Tibial nerve (tissue), 4 donors: ENCODE data around the gene PLSCR3. TPM values are rescaled to one million over a fixed set of nuclear protein-coding genes. Genes with fewer than 3 reads are reported as not detected.

Experiments used
- DNase-seq, 2 donors: peaks; one replicate each; pipeline ENCODE4 v3.0.0-alpha.2; 2019; ENCODE audit warnings: low spot score in 2 of 2
- H3K27ac ChIP-seq, 4 donors: fragments of 200-600 bp; sonication (generic) in 3 of 4; one replicate each; pipeline ENCODE4 v1.5.1; 2017 to 2019; ENCODE audit warnings: mild to moderate bottlenecking in 1 of 4
- H3K27me3 ChIP-seq, 2 donors: fragments of 200-600 bp; sonication (generic) in 1 of 2; one replicate each; pipeline versions ENCODE4 v1.5.1 to v1.6.0; 2017 to 2019
- H3K36me3 ChIP-seq, 3 donors: fragments of 200-600 bp; sonication (generic); one replicate each; pipeline ENCODE4 v1.5.1; 2018 to 2019
- H3K4me1 ChIP-seq, 4 donors: fragments of 200-600 bp; sonication (generic) in 3 of 4; one replicate each; pipeline ENCODE4 v1.5.1; 2017 to 2019
- H3K4me3 ChIP-seq, 4 donors: fragments of 200-600 bp; sonication (generic) in 3 of 4; one replicate each; pipeline ENCODE4 v1.5.1; 2017 to 2019; ENCODE audit warnings: mild to moderate bottlenecking in 1 of 4, moderate library complexity in 1 of 4
- H3K9me3 ChIP-seq, 4 donors: fragments of 200-600 bp; sonication (generic) in 3 of 4; one replicate each; pipeline ENCODE4 v1.5.1; 2017 to 2019
- EP300 ChIP-seq, 2 donors: sonication (generic); formaldehyde crosslinking; IDR thresholded peaks; one replicate each; pipeline ENCODE4 v1.6.1; 2017; ENCODE audit warnings: antibody characterized with exemption in 2 of 2, mild to moderate bottlenecking in 1 of 2
- POLR2A ChIP-seq, 2 donors: fragments of 450-650 bp; IDR thresholded peaks; one replicate each; pipeline ENCODE4 v1.6.1; 2017; ENCODE audit warnings: antibody characterized with exemption in 2 of 2, mild to moderate bottlenecking in 2 of 2, moderate library complexity in 2 of 2
- WGBS, 2 donors: methylation state at CpG; one replicate each; pipeline ENCODE4 v1.1.5; 2018; 5-methylcytosine and 5-hydroxymethylcytosine counted together
- total RNA-seq, 4 donors: library from RNA; depleted of rRNA; stranded (reverse); fragments of >200 nt; gene quantifications; one replicate each; pipeline ENCODE4 v1.1.0, GENCODE V29; 2016
- TF ChIP-seq, protein P1 (sequence below), 5 experiments: fragments of 200-600 bp in 3 of 5; fragments of 450-650 bp in 2 of 5; sonication (generic) in 3 of 5; IDR thresholded peaks; one replicate each; pipeline ENCODE4 v1.5.1; 2016 to 2019; ENCODE audit warnings: antibody characterized with exemption in 5 of 5, mild to moderate bottlenecking in 3 of 5, moderate library complexity in 2 of 5

Gene PLSCR3
- total RNA-seq, 4 donors from 2014 or later = 28.7 to 55.5 (median 42.9) TPM

- H3K27me3 ChIP-seq = no peaks in the 10 kb centered on the region
- no peaks in the 10 kb centered on the region for H3K4me1 ChIP-seq
- no peak overlapping the region for H3K4me3 ChIP-seq
- TF ChIP-seq POLR2A (IDR thresholded peaks at IDR 0.05) = no peak
- TF ChIP-seq EP300 (IDR thresholded peaks at IDR 0.05) = no peak
- TF ChIP-seq, protein P1, sequence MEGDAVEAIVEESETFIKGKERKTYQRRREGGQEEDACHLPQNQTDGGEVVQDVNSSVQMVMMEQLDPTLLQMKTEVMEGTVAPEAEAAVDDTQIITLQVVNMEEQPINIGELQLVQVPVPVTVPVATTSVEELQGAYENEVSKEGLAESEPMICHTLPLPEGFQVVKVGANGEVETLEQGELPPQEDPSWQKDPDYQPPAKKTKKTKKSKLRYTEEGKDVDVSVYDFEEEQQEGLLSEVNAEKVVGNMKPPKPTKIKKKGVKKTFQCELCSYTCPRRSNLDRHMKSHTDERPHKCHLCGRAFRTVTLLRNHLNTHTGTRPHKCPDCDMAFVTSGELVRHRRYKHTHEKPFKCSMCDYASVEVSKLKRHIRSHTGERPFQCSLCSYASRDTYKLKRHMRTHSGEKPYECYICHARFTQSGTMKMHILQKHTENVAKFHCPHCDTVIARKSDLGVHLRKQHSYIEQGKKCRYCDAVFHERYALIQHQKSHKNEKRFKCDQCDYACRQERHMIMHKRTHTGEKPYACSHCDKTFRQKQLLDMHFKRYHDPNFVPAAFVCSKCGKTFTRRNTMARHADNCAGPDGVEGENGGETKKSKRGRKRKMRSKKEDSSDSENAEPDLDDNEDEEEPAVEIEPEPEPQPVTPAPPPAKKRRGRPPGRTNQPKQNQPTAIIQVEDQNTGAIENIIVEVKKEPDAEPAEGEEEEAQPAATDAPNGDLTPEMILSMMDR (IDR thresholded peaks at IDR 0.05) = no peak
- no peaks in the 10 kb centered on the region for H3K36me3 ChIP-seq
- 92 to 94% methylated on average over 27 to 29 of the region's 33 CpGs for WGBS, 2 donors
- no peak for DNase-seq
- H3K9me3 ChIP-seq = no peaks in the 10 kb centered on the region
- H3K27ac ChIP-seq = no peak overlapping the region
These were observed 32.0 kb upstream of the PLSCR3 start for GRCh38 chr17:7426203-7426863.

DNA sequence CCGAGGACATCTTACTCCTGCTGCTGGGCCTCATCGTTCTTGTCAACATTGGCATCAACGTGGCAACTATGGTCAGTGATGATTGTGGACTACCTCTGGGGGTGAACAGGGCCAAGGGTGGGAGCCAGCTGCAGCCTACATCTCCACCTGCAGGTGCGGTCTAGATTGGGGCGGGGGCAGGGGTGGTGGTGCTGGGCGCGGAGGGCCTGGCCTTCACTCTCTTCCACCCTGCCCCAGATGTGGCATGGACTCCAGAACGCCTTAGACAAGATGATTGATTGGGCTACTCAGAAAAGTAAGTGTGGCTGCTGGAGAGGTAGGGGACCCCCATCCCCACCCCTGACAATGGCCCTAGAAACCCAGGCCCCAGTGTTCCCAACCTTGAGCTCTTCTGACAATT, 31.4 kb upstream of the PLSCR3 start:
- 87 to 88% methylated on average over 8 of the region's 8 CpGs for WGBS, 2 donors

GRCh38 chr17:7425316-7425715, 31.0 kb upstream of the PLSCR3 start, which contains the start of gene SPEM2:
TSS of gene SPEM2 (plus strand) at chr17:7425616. CDS start at chr17:7425689, 73 bp downstream.
- Histone ChIP-seq H3K36me3 (no peaks in the 10 kb centered on the region), H3K9me3 (no peaks in the 10 kb centered on the region), H3K4me1 (no peaks in the 10 kb centered on the region), H3K27me3 (no peaks in the 10 kb centered on the region), H3K4me3 (no peak within 1 kb of the TSS), H3K27ac (no peak within 1 kb of the TSS)
- TF ChIP-seq, protein P1 (IDR thresholded peaks at IDR 0.05) = no peak
- TF ChIP-seq EP300 (IDR thresholded peaks at IDR 0.05) = no peak
- DNase-seq = no peak
- WGBS, 2 donors = 77 to 88% methylated on average over 7 of the region's 7 CpGs

More for the DNA sequence above, 31.4 kb upstream of the PLSCR3 start:
- no peak for TF ChIP-seq EP300 (IDR thresholded peaks at IDR 0.05)
- TF ChIP-seq, protein P1 (IDR thresholded peaks at IDR 0.05) = no peak
- no peak for TF ChIP-seq POLR2A (IDR thresholded peaks at IDR 0.05)
- Histone ChIP-seq H3K36me3 (no peaks in the 10 kb centered on the region), H3K27ac (no peak overlapping the region), H3K4me3 (no peak overlapping the region), H3K9me3 (no peaks in the 10 kb centered on the region), H3K4me1 (no peaks in the 10 kb centered on the region), H3K27me3 (no peaks in the 10 kb centered on the region)
- no peak for DNase-seq

GRCh38 chr17:7423679-7424078, 29.4 kb upstream of the PLSCR3 start:
- TF ChIP-seq, protein P1 (IDR thresholded peaks at IDR 0.05) = no peak
- TF ChIP-seq EP300 (IDR thresholded peaks at IDR 0.05) (no peak), POLR2A (IDR thresholded peaks at IDR 0.05) (no peak)
- no peaks in the 10 kb centered on the region for H3K4me1 ChIP-seq
- 47 to 61% methylated on average over 4 of the region's 4 CpGs for WGBS, 2 donors
- H3K36me3 ChIP-seq = no peaks in the 10 kb centered on the region
- H3K27ac ChIP-seq = no peak overlapping the region
- no peaks in the 10 kb centered on the region for H3K9me3 ChIP-seq
- H3K4me3 ChIP-seq = no peak overlapping the region
- H3K27me3 ChIP-seq = no peaks in the 10 kb centered on the region
- no peak for DNase-seq

GRCh38 chr17:7421186-7421585, 26.9 kb upstream of the PLSCR3 start:
- Histone ChIP-seq H3K27ac (no peak overlapping the region), H3K27me3 (no peaks in the 10 kb centered on the region), H3K4me1 (no peaks in the 10 kb centered on the region), H3K4me3 (no peak overlapping the region), H3K9me3 (no peaks in the 10 kb centered on the region), H3K36me3 (peaks cover 0 to 24% (median 0%) of the 10 kb centered on the region in 3 donors)
- DNase-seq = no peak
- 93 to 100% methylated on average over 6 to 12 of the region's 16 CpGs for WGBS, 2 donors
- TF ChIP-seq, protein P1 (IDR thresholded peaks at IDR 0.05) = no peak
- TF ChIP-seq EP300 (IDR thresholded peaks at IDR 0.05) (no peak), POLR2A (IDR thresholded peaks at IDR 0.05) (no peak)
